Head of caudate nucleus (tissue), 42 donors: ENCODE data around the gene DUSP22.

Source experiments
- DNase-seq, 42 donors: peaks; one replicate each; pipeline versions ENCODE4 v3.0.0 to v3.0.0-alpha.2; 2020 to 2021; ENCODE audit warnings: mixed read lengths in 7 of 42
- intact Hi-C: fragments of 100-400 bp; cut with DNase I; formaldehyde crosslinking; loops from one replicate; pipeline ENCODE4 v1.15.0; 2022

The DUSP22 gene

GRCh38 chr6:329888-330691 lies 37.8 kb downstream of the DUSP22 start:
- intact Hi-C loops: no loop called here
- DNase-seq: peak in 1 of 42 donors; percentile 29

- intact Hi-C loops: no loop called here
- no peak for DNase-seq
Observed at GRCh38 chr6:330948-331347, 38.7 kb downstream of the DUSP22 start.

GRCh38 chr6:331622-332521 lies 39.6 kb downstream of the DUSP22 start:
- intact Hi-C loops: no loop called here
- peak in 2 of 42 donors; percentile 29 to 34 for DNase-seq

GRCh38 chr6:332671-333070 lies 40.4 kb downstream of the DUSP22 start:
- intact Hi-C loops: no loop called here
- DNase-seq: no peak

GRCh38 chr6:333379-334002 lies 41.2 kb downstream of the DUSP22 start:
- intact Hi-C loops: no loop called here
- DNase-seq: peak in 1 of 42 donors; percentile 27

- intact Hi-C loops: no loop called here
- DNase-seq: no peak
Observed at GRCh38 chr6:334536-335510, 42.5 kb downstream of the DUSP22 start.

- peak in 14 of 42 donors; percentile 39 to 74 (median 54) for DNase-seq
- intact Hi-C loops: no loop called here
Observed at GRCh38 chr6:335572-335971, 43.3 kb downstream of the DUSP22 start.

GRCh38 chr6:336159-337114 lies 44.1 kb downstream of the DUSP22 start:
- DNase-seq: no peak
- intact Hi-C loops: no loop called here

- no peak for DNase-seq
- intact Hi-C loops: no loop called here
Observed at GRCh38 chr6:337805-338368, 45.6 kb downstream of the DUSP22 start.

GRCh38 chr6:338815-339262 lies 46.6 kb downstream of the DUSP22 start:
- no peak for DNase-seq
- intact Hi-C loops: no loop called here

GRCh38 chr6:339480-339879 lies 47.2 kb downstream of the DUSP22 start:
- DNase-seq: no peak
- intact Hi-C loops: no loop called here

- DNase-seq: peak in 2 of 42 donors; percentile 16 to 27
- intact Hi-C loops: no loop called here
Observed at GRCh38 chr6:340186-340955, 48.1 kb downstream of the DUSP22 start.

GRCh38 chr6:340991-341827 lies 48.9 kb downstream of the DUSP22 start:
- intact Hi-C loops: no loop called here
- peak in 7 of 42 donors; percentile 33 to 57 (median 35) for DNase-seq

- intact Hi-C loops: no loop called here
- peak in 1 of 42 donors; percentile 7 for DNase-seq
Observed at GRCh38 chr6:341914-342831, 49.9 kb downstream of the DUSP22 start.
